ENCODE data around the gene C3orf62.

Gene C3orf62

GRCh38 chr3:49313896-49314688 lies 37.1 kb upstream of the C3orf62 start:
- Histone ChIP-seq H3K9me3 (ENCODE audit: insufficient read depth, low read length) (no peaks in the 10 kb centered on the region), H3K9ac (ENCODE audit: low read length) (no peak overlapping the region), H2AFZ (ENCODE audit: low read depth, low read length) (no peak overlapping the region), H3K36me3 (replicated peaks; ENCODE audit: low read depth, low read length) (peaks cover 36% of the 10 kb centered on the region), H3K27ac (ENCODE audit: low read length) (no peak overlapping the region), H3K4me2 (ENCODE audit: low read length) (no peak overlapping the region), H3K27me3 (ENCODE audit: low read depth, low read length) (no peaks in the 10 kb centered on the region), H4K20me1 (ENCODE audit: insufficient read depth, low read length) (no peaks in the 10 kb centered on the region), H3K4me1 (ENCODE audit: low read length) (no peaks in the 10 kb centered on the region), H3K4me3 (ENCODE audit: low read length) (no peak overlapping the region), H3K79me2 (ENCODE audit: low read length) (no peaks in the 10 kb centered on the region)
- no peak for TF ChIP-seq EZH2phosphoT487 (IDR thresholded peaks at IDR 0.05; ENCODE audit: low read depth)
- no peak for TF ChIP-seq CTCF (IDR thresholded peaks at IDR 0.05; ENCODE audit: low read depth, low read length)

GRCh38 chr3:49311283-49311682 lies 34.3 kb upstream of the C3orf62 start:
- H3K4me3 ChIP-seq (ENCODE audit: low read length) = no peak overlapping the region
- peaks cover 32% of the 10 kb centered on the region for H3K36me3 ChIP-seq (replicated peaks; ENCODE audit: low read depth, low read length)
- no peak overlapping the region for H3K4me2 ChIP-seq (ENCODE audit: low read length)
- H3K79me2 ChIP-seq (ENCODE audit: low read length) = no peaks in the 10 kb centered on the region
- H3K9ac ChIP-seq (ENCODE audit: low read length) = no peak overlapping the region
- no peaks in the 10 kb centered on the region for H3K4me1 ChIP-seq (ENCODE audit: low read length)
- no peaks in the 10 kb centered on the region for H3K27me3 ChIP-seq (ENCODE audit: low read depth, low read length)
- no peaks in the 10 kb centered on the region for H3K9me3 ChIP-seq (ENCODE audit: insufficient read depth, low read length)
- H4K20me1 ChIP-seq (ENCODE audit: insufficient read depth, low read length) = no peaks in the 10 kb centered on the region
- TF ChIP-seq EZH2phosphoT487 (IDR thresholded peaks at IDR 0.05; ENCODE audit: low read depth) (no peak), CTCF (IDR thresholded peaks at IDR 0.05; ENCODE audit: low read depth, low read length) (no peak)
- no peak overlapping the region for H2AFZ ChIP-seq (ENCODE audit: low read depth, low read length)
- no peak overlapping the region for H3K27ac ChIP-seq (ENCODE audit: low read length)

- Histone ChIP-seq H3K36me3 (replicated peaks; ENCODE audit: low read depth, low read length) (peaks cover 35% of the 10 kb centered on the region), H3K4me3 (ENCODE audit: low read length) (no peak overlapping the region), H3K27ac (ENCODE audit: low read length) (no peak overlapping the region), H3K4me1 (ENCODE audit: low read length) (peaks cover 3% of the 10 kb centered on the region; the same call in 1 of the 2 replicates), H3K4me2 (ENCODE audit: low read length) (no peak overlapping the region), H3K9me3 (ENCODE audit: insufficient read depth, low read length) (no peaks in the 10 kb centered on the region), H4K20me1 (ENCODE audit: insufficient read depth, low read length) (no peaks in the 10 kb centered on the region), H3K9ac (ENCODE audit: low read length) (no peak overlapping the region), H3K27me3 (ENCODE audit: low read depth, low read length) (no peaks in the 10 kb centered on the region), H3K79me2 (ENCODE audit: low read length) (no peaks in the 10 kb centered on the region), H2AFZ (ENCODE audit: low read depth, low read length) (no peak overlapping the region)
- TF ChIP-seq EZH2phosphoT487 (IDR thresholded peaks at IDR 0.05; ENCODE audit: low read depth) (no peak), CTCF (IDR thresholded peaks at IDR 0.05; ENCODE audit: low read depth, low read length) (no peak)
These were observed 33.6 kb upstream of the C3orf62 start for GRCh38 chr3:49310677-49311076.

GRCh38 chr3:49305608-49306007 lies 28.6 kb upstream of the C3orf62 start:
- peak overlapping the region; percentile 20; the same call in 1 of the 2 replicates for H3K27ac ChIP-seq (ENCODE audit: low read length)
- no peak overlapping the region for H3K9ac ChIP-seq (ENCODE audit: low read length)
- no peak overlapping the region for H2AFZ ChIP-seq (ENCODE audit: low read depth, low read length)
- no peak overlapping the region for H3K4me2 ChIP-seq (ENCODE audit: low read length)
- TF ChIP-seq EZH2phosphoT487 (IDR thresholded peaks at IDR 0.05; ENCODE audit: low read depth) (no peak), CTCF (IDR thresholded peaks at IDR 0.05; ENCODE audit: low read depth, low read length) (no peak)
- no peaks in the 10 kb centered on the region for H3K27me3 ChIP-seq (ENCODE audit: low read depth, low read length)
- H3K4me1 ChIP-seq (ENCODE audit: low read length) = peaks cover 17% of the 10 kb centered on the region
- H4K20me1 ChIP-seq (ENCODE audit: insufficient read depth, low read length) = no peaks in the 10 kb centered on the region
- H3K4me3 ChIP-seq (ENCODE audit: low read length) = no peak overlapping the region
- H3K9me3 ChIP-seq (ENCODE audit: insufficient read depth, low read length) = no peaks in the 10 kb centered on the region
- H3K79me2 ChIP-seq (ENCODE audit: low read length) = no peaks in the 10 kb centered on the region
- peaks cover 39% of the 10 kb centered on the region for H3K36me3 ChIP-seq (replicated peaks; ENCODE audit: low read depth, low read length)

Data from OCI-LY3 (cell line).